HEK293 (cell line): ENCODE measurements around the gene CHID1.

Source experiments
- CTCF ChIA-PET: fragments of 350-600 bp; formaldehyde crosslinking; extraction: SDS; loops from one replicate; lab custom pipeline; 2021; ENCODE audit warnings: antibody characterized with exemption; lab: Yijun Ruan, JAX
- POLR2A ChIA-PET: fragments of 300-600 bp; formaldehyde crosslinking; extraction: SDS; loops from one replicate; lab custom pipeline; 2020; ENCODE audit warnings: antibody characterized with exemption, inconsistent platforms; lab: Yijun Ruan, JAX
- H3K27ac ChIP-seq: fragments of 200-500 bp; sonication (Bioruptor generic); 2 replicates; pipeline ENCODE4 v1.5.1; 2014; ENCODE audit warnings: low read depth, low read length, control low read depth, inconsistent platforms; ENCODE audit errors: extremely low read depth
- H3K36me3 ChIP-seq, 2 experiments: fragments of 200-500 bp in 1 of 2; sonication (Bioruptor generic) in 1 of 2; 1 replicate in 1 of 2; 2 replicates in 1 of 2; pipeline ENCODE4 v1.5.1; 2014 to 2017; ENCODE audit warnings: inconsistent platforms in 2 of 2, low read length in 2 of 2; ENCODE audit not compliant: control insufficient read depth in 2 of 2, insufficient read depth in 1 of 2
- H3K4me1 ChIP-seq: fragments of 200-500 bp; sonication (Bioruptor generic); 2 replicates; pipeline ENCODE4 v1.5.1; 2014; ENCODE audit warnings: mild to moderate bottlenecking, low read length, inconsistent platforms; ENCODE audit not compliant: control insufficient read depth, insufficient read depth
- H3K4me3 ChIP-seq: 2 replicates; pipeline ENCODE4 v1.5.1; 2011; ENCODE audit warnings: low read depth, mild to moderate bottlenecking, control low read depth, low read length, moderate library complexity
- H3K9me3 ChIP-seq: fragments of 200-500 bp; sonication (Bioruptor generic); 2 replicates; pipeline ENCODE4 v1.5.1; 2014; ENCODE audit warnings: low read depth, low read length, inconsistent platforms; ENCODE audit not compliant: control insufficient read depth, insufficient read depth
- EGR2 ChIP-seq: fragments of 450-650 bp; formaldehyde crosslinking; IDR thresholded peaks from 2 replicates; pipeline ENCODE4 v1.5.1; 2016; ENCODE audit warnings: low read depth, missing biosample characterization, missing genetic modification characterization
- GFI1B ChIP-seq: fragments of 450-650 bp; formaldehyde crosslinking; IDR thresholded peaks from 2 replicates; pipeline ENCODE4 v1.5.1; 2016; ENCODE audit warnings: missing biosample characterization, missing genetic modification characterization
- GLIS1 ChIP-seq: fragments of 450-650 bp; formaldehyde crosslinking; IDR thresholded peaks from 2 replicates; pipeline ENCODE4 v1.5.1; 2016; ENCODE audit warnings: missing biosample characterization, missing genetic modification characterization
- GLIS2 ChIP-seq: fragments of 450-650 bp; formaldehyde crosslinking; IDR thresholded peaks from 2 replicates; pipeline ENCODE4 v1.5.1; 2016; ENCODE audit warnings: missing biosample characterization, missing genetic modification characterization
- KLF17 ChIP-seq: fragments of 450-650 bp; formaldehyde crosslinking; IDR thresholded peaks from 2 replicates; pipeline ENCODE4 v1.5.1; 2016; ENCODE audit warnings: missing biosample characterization, missing genetic modification characterization
- KLF9 ChIP-seq: fragments of 450-650 bp; formaldehyde crosslinking; IDR thresholded peaks from 2 replicates; pipeline ENCODE4 v1.5.1; 2016; ENCODE audit warnings: missing biosample characterization, missing genetic modification characterization, low read depth
- OSR2 ChIP-seq: fragments of 450-650 bp; formaldehyde crosslinking; IDR thresholded peaks from 2 replicates; pipeline ENCODE4 v1.5.1; 2016; ENCODE audit warnings: missing biosample characterization, missing genetic modification characterization
- PATZ1 ChIP-seq: fragments of 450-650 bp; formaldehyde crosslinking; IDR thresholded peaks from 2 replicates; pipeline ENCODE4 v1.5.1; 2016; ENCODE audit warnings: missing biosample characterization, missing genetic modification characterization
- PRDM10 ChIP-seq: fragments of 450-650 bp; formaldehyde crosslinking; IDR thresholded peaks from 2 replicates; pipeline ENCODE4 v1.5.1; 2016; ENCODE audit warnings: missing biosample characterization, missing genetic modification characterization
- RBAK ChIP-seq: fragments of 450-650 bp; formaldehyde crosslinking; IDR thresholded peaks from 2 replicates; pipeline ENCODE4 v1.5.1; 2016; ENCODE audit warnings: missing biosample characterization, missing genetic modification characterization
- SCRT2 ChIP-seq: fragments of 450-650 bp; formaldehyde crosslinking; IDR thresholded peaks from 2 replicates; pipeline ENCODE4 v1.5.1; 2016; ENCODE audit warnings: missing biosample characterization, missing genetic modification characterization
- SP3 ChIP-seq: fragments of 450-650 bp; formaldehyde crosslinking; IDR thresholded peaks from 2 replicates; pipeline ENCODE4 v1.5.1; 2016; ENCODE audit warnings: missing biosample characterization, missing genetic modification characterization
- WT1 ChIP-seq: fragments of 450-650 bp; formaldehyde crosslinking; IDR thresholded peaks from 2 replicates; pipeline ENCODE4 v1.5.1; 2016; ENCODE audit warnings: missing biosample characterization, missing genetic modification characterization
- ZBTB7A ChIP-seq: fragments of 450-650 bp; formaldehyde crosslinking; IDR thresholded peaks from 2 replicates; pipeline ENCODE4 v1.5.1; 2016; ENCODE audit warnings: low read depth, missing biosample characterization, missing genetic modification characterization
- ZFHX2 ChIP-seq: fragments of 450-650 bp; formaldehyde crosslinking; conservative IDR thresholded peaks from 2 replicates; pipeline ENCODE4 v1.5.1; 2016; ENCODE audit warnings: missing biosample characterization, missing genetic modification characterization
- ZNF146 ChIP-seq: fragments of 450-650 bp; formaldehyde crosslinking; IDR thresholded peaks from 2 replicates; pipeline ENCODE4 v1.5.1; 2016; ENCODE audit warnings: missing biosample characterization, missing genetic modification characterization
- ZNF169 ChIP-seq: fragments of 450-650 bp; formaldehyde crosslinking; IDR thresholded peaks from 2 replicates; pipeline ENCODE4 v1.5.1; 2016; ENCODE audit warnings: missing biosample characterization, missing genetic modification characterization
- ZNF214 ChIP-seq: fragments of 450-650 bp; formaldehyde crosslinking; IDR thresholded peaks from 2 replicates; pipeline ENCODE4 v1.5.1; 2017; ENCODE audit warnings: missing biosample characterization, mild to moderate bottlenecking, missing genetic modification characterization, borderline replicate concordance
- ZNF398 ChIP-seq: fragments of 450-650 bp; formaldehyde crosslinking; IDR thresholded peaks from 2 replicates; pipeline ENCODE4 v1.5.1; 2017; ENCODE audit warnings: missing biosample characterization, missing genetic modification characterization
- ZNF629 ChIP-seq: fragments of 450-650 bp; formaldehyde crosslinking; IDR thresholded peaks from 2 replicates; pipeline ENCODE4 v1.5.1; 2017; ENCODE audit warnings: missing biosample characterization, missing genetic modification characterization
- ZNF677 ChIP-seq: fragments of 450-650 bp; IDR thresholded peaks from 2 replicates; pipeline ENCODE4 v1.5.0; 2018; ENCODE audit warnings: missing biosample characterization, mild to moderate bottlenecking, missing genetic modification characterization, moderate library complexity
- ZNF692 ChIP-seq: fragments of 450-650 bp; formaldehyde crosslinking; IDR thresholded peaks from 2 replicates; pipeline ENCODE4 v1.5.1; 2016; ENCODE audit warnings: missing biosample characterization, missing genetic modification characterization
- ZNF792 ChIP-seq: fragments of 450-650 bp; formaldehyde crosslinking; IDR thresholded peaks from 2 replicates; pipeline ENCODE4 v1.5.1; 2016; ENCODE audit warnings: missing biosample characterization, missing genetic modification characterization
- TF ChIP-seq, protein P1 (sequence below): fragments of 450-650 bp; formaldehyde crosslinking; IDR thresholded peaks from 2 replicates; pipeline ENCODE4 v1.5.1; 2017; ENCODE audit warnings: missing biosample characterization, missing genetic modification characterization

Gene CHID1

GRCh38 chr11:862081-862661, 48.4 kb downstream of the CHID1 start (continued):
- TF ChIP-seq KLF9 (tag by site-specific recombination) (peak; percentile 36; the same call in 1 of the 2 replicates), PATZ1 (tag by site-specific recombination) (peak; percentile 15; the same call in 1 of the 2 replicates), GLIS2 (tag by site-specific recombination) (peak; percentile 29), ZFHX2 (tag by site-specific recombination) (no peak), RBAK (tag by site-specific recombination) (no peak), GFI1B (tag by site-specific recombination) (no peak), WT1 (tag by site-specific recombination) (peak; percentile 69), OSR2 (tag by site-specific recombination) (no peak), ZNF214 (tag by site-specific recombination) (no peak), ZBTB7A (tag by site-specific recombination) (no peak), KLF17 (tag by site-specific recombination) (0 out of 2 replicates have a peak, but pooled peaks have one; percentile 21), ZNF692 (tag by site-specific recombination) (no peak), ZNF792 (no peak)
- TF ChIP-seq, all 188 proteins: peak for 12

- Histone ChIP-seq H3K36me3 (peaks cover 0 to 3% of the 10 kb centered on the region in 2 experiments; a peak in 1 of 3 replicates), H3K4me3 (no peak overlapping the region), H3K4me1 (no peaks in the 10 kb centered on the region), H3K9me3 (no peaks in the 10 kb centered on the region), H3K27ac (no peak overlapping the region)
- CTCF ChIA-PET, result interaction anchor here (0.6 to 1.6 kb wide), 4 partner anchors 13 to 342 kb away, joined by 3 to 5 read pairs (median 3); no protein-coding TSS in a partner anchor
- POLR2A ChIA-PET, result no interaction called here
- TF ChIP-seq SP3 (tag by site-specific recombination), result no peak
- TF ChIP-seq PRDM10 (tag by site-specific recombination), result no peak
- TF ChIP-seq EGR2 (tag by site-specific recombination), result no peak
- TF ChIP-seq, protein P1, sequence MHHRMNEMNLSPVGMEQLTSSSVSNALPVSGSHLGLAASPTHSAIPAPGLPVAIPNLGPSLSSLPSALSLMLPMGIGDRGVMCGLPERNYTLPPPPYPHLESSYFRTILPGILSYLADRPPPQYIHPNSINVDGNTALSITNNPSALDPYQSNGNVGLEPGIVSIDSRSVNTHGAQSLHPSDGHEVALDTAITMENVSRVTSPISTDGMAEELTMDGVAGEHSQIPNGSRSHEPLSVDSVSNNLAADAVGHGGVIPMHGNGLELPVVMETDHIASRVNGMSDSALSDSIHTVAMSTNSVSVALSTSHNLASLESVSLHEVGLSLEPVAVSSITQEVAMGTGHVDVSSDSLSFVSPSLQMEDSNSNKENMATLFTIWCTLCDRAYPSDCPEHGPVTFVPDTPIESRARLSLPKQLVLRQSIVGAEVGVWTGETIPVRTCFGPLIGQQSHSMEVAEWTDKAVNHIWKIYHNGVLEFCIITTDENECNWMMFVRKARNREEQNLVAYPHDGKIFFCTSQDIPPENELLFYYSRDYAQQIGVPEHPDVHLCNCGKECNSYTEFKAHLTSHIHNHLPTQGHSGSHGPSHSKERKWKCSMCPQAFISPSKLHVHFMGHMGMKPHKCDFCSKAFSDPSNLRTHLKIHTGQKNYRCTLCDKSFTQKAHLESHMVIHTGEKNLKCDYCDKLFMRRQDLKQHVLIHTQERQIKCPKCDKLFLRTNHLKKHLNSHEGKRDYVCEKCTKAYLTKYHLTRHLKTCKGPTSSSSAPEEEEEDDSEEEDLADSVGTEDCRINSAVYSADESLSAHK (tag by site-specific recombination), result no peak
- no peak for TF ChIP-seq ZNF169 (tag by site-specific recombination)
- no peak for TF ChIP-seq SCRT2
- TF ChIP-seq GLIS1 (tag by site-specific recombination), result peak; percentile 95
- TF ChIP-seq ZNF677 (tag by site-specific recombination), result no peak
- no peak for TF ChIP-seq ZNF629 (tag by site-specific recombination)
- no peak for TF ChIP-seq ZNF146 (tag by site-specific recombination)
- no peak for TF ChIP-seq ZNF398 (tag by site-specific recombination)
These were observed 49.5 kb downstream of the CHID1 start for GRCh38 chr11:861105-861479.
